Activated naive CD4-positive, alpha-beta T cell treated with anti-CD3 and anti-CD28 coated beads, Interleukin-2, amount 10 ng/mL, durations not matched to agents 7 days and 5 days (primary cell): ENCODE results near the gene NT5DC4.

Experiments
- CTCF ChIA-PET: fragments of 350-600 bp; sonication (Branson Sonifier 250); formaldehyde crosslinking; loops from one replicate; lab custom pipeline; 2021; ENCODE audit warnings: antibody characterized with exemption; lab: Charles Lee
- DNase-seq: peaks from one replicate; pipeline ENCODE4 v3.0.0-alpha.2; 2020
- H3K27ac Mint-ChIP-seq: one replicate; pipeline ENCODE4 v1.8.0; 2021; ENCODE audit warnings: mild to moderate bottlenecking, moderate library complexity, mixed read lengths
- H3K27me3 Mint-ChIP-seq: one replicate; pipeline ENCODE4 v1.8.0; 2021; ENCODE audit warnings: mild to moderate bottlenecking, mixed read lengths
- H3K36me3 Mint-ChIP-seq: one replicate; pipeline ENCODE4 v1.8.0; 2021; ENCODE audit warnings: mixed read lengths
- H3K4me1 Mint-ChIP-seq: one replicate; pipeline ENCODE4 v1.8.0; 2021; ENCODE audit warnings: mixed read lengths
- H3K4me3 Mint-ChIP-seq: one replicate; pipeline ENCODE4 v1.8.0; 2021; ENCODE audit warnings: mild to moderate bottlenecking, moderate library complexity, mixed read lengths
- H3K9me3 Mint-ChIP-seq: one replicate; pipeline ENCODE4 v1.8.0; 2021; ENCODE audit warnings: mixed read lengths

Gene NT5DC4

GRCh38 chr2:112720785-112721184, at the start of gene NT5DC4:
Gene NT5DC4 (plus strand): TSS chr2:112721020. CDS start chr2:112721080, 60 bp downstream.
- H3K9me3 Mint-ChIP-seq: no peaks in the 10 kb centered on the region
- peaks cover under 1% of the 10 kb centered on the region for H3K4me1 Mint-ChIP-seq
- no peak within 1 kb of the TSS for H3K4me3 Mint-ChIP-seq
- H3K27me3 Mint-ChIP-seq: peaks cover 50% of the 10 kb centered on the region
- H3K36me3 Mint-ChIP-seq: no peaks in the 10 kb centered on the region
- CTCF ChIA-PET: no interaction called here
- H3K27ac Mint-ChIP-seq: no peak within 1 kb of the TSS
- DNase-seq: no peak

- Mint-ChIP-seq H3K27ac (no peak overlapping the region), H3K27me3 (peaks cover 14% of the 10 kb centered on the region), H3K4me1 (peaks cover 12% of the 10 kb centered on the region), H3K4me3 (no peak overlapping the region), H3K36me3 (no peaks in the 10 kb centered on the region), H3K9me3 (no peaks in the 10 kb centered on the region)
- no peak for DNase-seq
- CTCF ChIA-PET: interaction anchor here (0.9 to 1.7 kb wide), 2 partner anchors 19 to 54 kb away, joined by 5 to 6 read pairs; no protein-coding TSS in a partner anchor
Observed at GRCh38 chr2:112671801-112672200, 49.0 kb upstream of the NT5DC4 start.

GRCh38 chr2:112673008-112673407, 47.8 kb upstream of the NT5DC4 start:
- Mint-ChIP-seq H3K4me1 (peaks cover 12% of the 10 kb centered on the region), H3K9me3 (no peaks in the 10 kb centered on the region), H3K4me3 (no peak overlapping the region), H3K36me3 (no peaks in the 10 kb centered on the region), H3K27me3 (peaks cover 17% of the 10 kb centered on the region), H3K27ac (no peak overlapping the region)
- CTCF ChIA-PET: interaction anchor here (1.1 to 1.8 kb wide), 2 partner anchors 18 to 53 kb away, joined by 3 to 4 read pairs; no protein-coding TSS in a partner anchor
- DNase-seq: no peak

GRCh38 chr2:112674229-112674628, 46.6 kb upstream of the NT5DC4 start:
- DNase-seq: no peak
- peaks cover 12% of the 10 kb centered on the region for H3K4me1 Mint-ChIP-seq
- no peak overlapping the region for H3K4me3 Mint-ChIP-seq
- H3K27me3 Mint-ChIP-seq: peaks cover 25% of the 10 kb centered on the region
- no peak overlapping the region for H3K27ac Mint-ChIP-seq
- no peaks in the 10 kb centered on the region for H3K9me3 Mint-ChIP-seq
- CTCF ChIA-PET: interaction anchor here (1.1 to 1.8 kb wide), 2 partner anchors 17 to 52 kb away, joined by 3 to 4 read pairs; no protein-coding TSS in a partner anchor
- no peaks in the 10 kb centered on the region for H3K36me3 Mint-ChIP-seq

- CTCF ChIA-PET: interaction anchor here (1.0 to 2.0 kb wide), 4 partner anchors 11 to 46 kb away, joined by 3 to 9 read pairs (median 4); no protein-coding TSS in a partner anchor
- H3K4me1 Mint-ChIP-seq: peaks cover 12% of the 10 kb centered on the region
- DNase-seq: no peak
- H3K27ac Mint-ChIP-seq: no peak overlapping the region
- no peak overlapping the region for H3K4me3 Mint-ChIP-seq
- no peaks in the 10 kb centered on the region for H3K9me3 Mint-ChIP-seq
- H3K27me3 Mint-ChIP-seq: peaks cover 21% of the 10 kb centered on the region
- no peaks in the 10 kb centered on the region for H3K36me3 Mint-ChIP-seq
Observed at GRCh38 chr2:112679484-112679883, 41.3 kb upstream of the NT5DC4 start.

GRCh38 chr2:112680666-112681101, 40.1 kb upstream of the NT5DC4 start:
- Mint-ChIP-seq H3K27ac (no peak overlapping the region), H3K4me3 (no peak overlapping the region), H3K27me3 (peaks cover 17% of the 10 kb centered on the region), H3K9me3 (no peaks in the 10 kb centered on the region), H3K4me1 (peaks cover 20% of the 10 kb centered on the region), H3K36me3 (no peaks in the 10 kb centered on the region)
- CTCF ChIA-PET: interaction anchor here (1.5 to 1.9 kb wide), 2 partner anchors 10 to 16 kb away, joined by 4 to 9 read pairs; no protein-coding TSS in a partner anchor
- no peak for DNase-seq

- no peaks in the 10 kb centered on the region for H3K9me3 Mint-ChIP-seq
- H3K36me3 Mint-ChIP-seq: no peaks in the 10 kb centered on the region
- DNase-seq: no peak
- no peak overlapping the region for H3K4me3 Mint-ChIP-seq
- CTCF ChIA-PET: interaction anchor here (0.8 to 0.9 kb wide), 3 partner anchors 8 to 56 kb away, joined by 3 read pairs; no protein-coding TSS in a partner anchor
- peaks cover 17% of the 10 kb centered on the region for H3K27me3 Mint-ChIP-seq
- H3K27ac Mint-ChIP-seq: no peak overlapping the region
- peaks cover 29% of the 10 kb centered on the region for H3K4me1 Mint-ChIP-seq
Observed at GRCh38 chr2:112682101-112682500, 38.7 kb upstream of the NT5DC4 start.

- no peaks in the 10 kb centered on the region for H3K9me3 Mint-ChIP-seq
- CTCF ChIA-PET: interaction anchor here (0.8 kb wide), 2 partner anchors 8 to 84 kb away, joined by 3 to 4 read pairs; no protein-coding TSS in a partner anchor
- H3K27ac Mint-ChIP-seq: no peak overlapping the region
- peaks cover 17% of the 10 kb centered on the region for H3K27me3 Mint-ChIP-seq
- H3K4me1 Mint-ChIP-seq: peaks cover 29% of the 10 kb centered on the region
- H3K36me3 Mint-ChIP-seq: no peaks in the 10 kb centered on the region
- H3K4me3 Mint-ChIP-seq: no peak overlapping the region
- no peak for DNase-seq
Observed at GRCh38 chr2:112683550-112684414, 37.0 kb upstream of the NT5DC4 start.

- no peak for DNase-seq
- H3K9me3 Mint-ChIP-seq: no peaks in the 10 kb centered on the region
- no peaks in the 10 kb centered on the region for H3K36me3 Mint-ChIP-seq
- peaks cover 18% of the 10 kb centered on the region for H3K27me3 Mint-ChIP-seq
- peaks cover 29% of the 10 kb centered on the region for H3K4me1 Mint-ChIP-seq
- CTCF ChIA-PET: interaction anchor here (1.5 kb wide), 1 partner anchor 22 kb away, joined by 4 read pairs; no protein-coding TSS in a partner anchor
- H3K4me3 Mint-ChIP-seq: no peak overlapping the region
- no peak overlapping the region for H3K27ac Mint-ChIP-seq
Observed at GRCh38 chr2:112684415-112684775, 36.4 kb upstream of the NT5DC4 start.

- Mint-ChIP-seq H3K9me3 (no peaks in the 10 kb centered on the region), H3K36me3 (no peaks in the 10 kb centered on the region), H3K4me1 (peaks cover 29% of the 10 kb centered on the region), H3K27ac (no peak overlapping the region), H3K27me3 (peaks cover 17% of the 10 kb centered on the region), H3K4me3 (no peak overlapping the region)
- CTCF ChIA-PET: interaction anchor here (0.7 to 9.9 kb wide), 4 partner anchors 9 to 85 kb away, joined by 3 to 94 read pairs (median 4); no protein-coding TSS in a partner anchor
- no peak for DNase-seq
Observed at GRCh38 chr2:112685271-112685884, 35.4 kb upstream of the NT5DC4 start.

- DNase-seq: no peak
- CTCF ChIA-PET: interaction anchor here (1.0 to 9.9 kb wide), 3 partner anchors 21 to 60 kb away, joined by 3 to 94 read pairs (median 6); no protein-coding TSS in a partner anchor
- no peaks in the 10 kb centered on the region for H3K36me3 Mint-ChIP-seq
- peaks cover 39% of the 10 kb centered on the region for H3K4me1 Mint-ChIP-seq
- H3K27ac Mint-ChIP-seq: no peak overlapping the region
- H3K9me3 Mint-ChIP-seq: no peaks in the 10 kb centered on the region
- peaks cover 17% of the 10 kb centered on the region for H3K27me3 Mint-ChIP-seq
- H3K4me3 Mint-ChIP-seq: no peak overlapping the region
Observed at GRCh38 chr2:112686348-112687217, 34.2 kb upstream of the NT5DC4 start.

GRCh38 chr2:112687522-112687921, 33.3 kb upstream of the NT5DC4 start:
- peaks cover 21% of the 10 kb centered on the region for H3K27me3 Mint-ChIP-seq

More at GRCh38 chr2:112687522-112687921, 33.3 kb upstream of the NT5DC4 start:
- no peak for DNase-seq
- H3K27ac Mint-ChIP-seq: no peak overlapping the region
- H3K4me1 Mint-ChIP-seq: peaks cover 49% of the 10 kb centered on the region
- no peaks in the 10 kb centered on the region for H3K9me3 Mint-ChIP-seq
- CTCF ChIA-PET: interaction anchor here (0.7 to 9.9 kb wide), 7 partner anchors 22 to 198 kb away, joined by 3 to 94 read pairs (median 3); no protein-coding TSS in a partner anchor
- H3K4me3 Mint-ChIP-seq: no peak overlapping the region
- H3K36me3 Mint-ChIP-seq: no peaks in the 10 kb centered on the region
